Measurements from ENCODE around the gene KCNG2. TPM values are rescaled to one million over a fixed set of nuclear protein-coding genes. Genes with fewer than 3 reads are reported as not detected.

The KCNG2 gene
- polyA plus RNA-seq, 1 of the 3 experiments (the other 2 are of a cell fraction) = not detected

DNA sequence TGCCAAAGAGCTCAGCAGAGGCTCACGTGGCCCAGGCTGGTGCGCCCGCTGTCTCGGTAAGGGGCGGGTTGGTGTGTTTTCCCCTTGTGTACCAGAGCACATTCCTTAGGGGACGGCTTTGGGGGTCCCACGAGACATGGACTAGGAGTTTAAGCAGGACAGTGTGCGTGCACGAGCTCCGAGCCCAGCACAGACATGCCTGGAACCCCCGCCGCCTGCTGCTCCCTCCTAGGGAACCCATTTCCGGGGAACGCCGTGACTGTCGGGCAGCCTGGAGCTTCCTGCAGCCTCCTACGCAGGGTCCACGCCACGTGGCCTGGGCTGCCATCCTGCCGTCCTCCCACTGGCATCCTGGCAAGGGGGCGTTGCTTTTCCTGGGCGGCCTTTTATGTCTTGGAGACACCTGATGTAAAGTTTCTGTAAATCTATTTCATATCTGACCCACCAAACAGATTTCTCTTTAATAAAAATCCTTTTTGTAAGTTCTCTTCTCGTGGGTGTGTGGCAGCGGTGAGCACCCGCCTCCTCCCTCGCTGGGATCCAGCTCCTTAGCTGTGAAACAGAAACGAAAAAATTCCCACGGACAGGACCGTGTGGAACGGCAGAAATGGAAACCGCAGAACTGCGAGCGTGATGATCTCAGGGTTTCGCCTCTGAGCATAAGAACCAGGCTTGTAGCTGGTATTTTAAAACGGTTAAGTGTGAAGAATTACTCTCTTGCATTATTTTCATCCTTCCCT, 43.5 kb upstream of the KCNG2 start:
- ChIA-PET POLR2A (no interaction called here), CTCF (no interaction called here)
- Histone ChIP-seq H3K4me2 (no peak overlapping the region), H3K27ac (ENCODE audit: low read depth in 2 of 2, low read length in 1 of 2) (no peak overlapping the region), H3K27me3 (ENCODE audit: insufficient read depth) (no peaks in the 10 kb centered on the region), H4K20me1 (ENCODE audit: insufficient read depth) (no peaks in the 10 kb centered on the region), H3K9me2 (no peaks in the 10 kb centered on the region), H2AFZ (ENCODE audit: low read depth) (no peak overlapping the region), H3K9me3 (no peaks in the 10 kb centered on the region), H3K9ac (no peak overlapping the region), H3F3A (replicated peaks; ENCODE audit: insufficient read depth) (no peaks in the 10 kb centered on the region), H3K4me1 (ENCODE audit: control insufficient read depth in 1 of 2, insufficient read depth in 2 of 2, low read depth in 1 of 2, low read length in 1 of 2) (no peaks in the 10 kb centered on the region), H3K79me2 (ENCODE audit: insufficient read depth) (no peaks in the 10 kb centered on the region), H3K4me3 (ENCODE audit: low read depth in 2 of 2, low read length in 1 of 2) (no peak overlapping the region), H3K36me3 (replicated peaks in 1 of 2; ENCODE audit: control insufficient read depth in 1 of 2, insufficient read depth in 2 of 2, low read length in 1 of 2) (peaks cover 10 to 21% of the 10 kb centered on the region in 2 experiments)
- TF ChIP-seq SIN3A (IDR thresholded peaks at IDR 0.05; ENCODE audit: borderline replicate concordance, low read depth, low read length) = no peak
- no peak for TF ChIP-seq RCOR1 (IDR thresholded peaks at IDR 0.05; ENCODE audit: low read length)
- TF ChIP-seq YY1 (IDR thresholded peaks at IDR 0.05; ENCODE audit: low read depth) = no peak
- TF ChIP-seq NRF1 (IDR thresholded peaks at IDR 0.05; ENCODE audit: low read depth, low read length) = no peak
- TF ChIP-seq CHD2 (IDR thresholded peaks at IDR 0.05; ENCODE audit: low read length, partially characterized antibody) = no peak
- no peak for TF ChIP-seq SMC3 (IDR thresholded peaks at IDR 0.05; ENCODE audit: low read depth, low read length)
- TF ChIP-seq TCF12 (IDR thresholded peaks at IDR 0.05) = no peak
- TF ChIP-seq, protein P1, sequence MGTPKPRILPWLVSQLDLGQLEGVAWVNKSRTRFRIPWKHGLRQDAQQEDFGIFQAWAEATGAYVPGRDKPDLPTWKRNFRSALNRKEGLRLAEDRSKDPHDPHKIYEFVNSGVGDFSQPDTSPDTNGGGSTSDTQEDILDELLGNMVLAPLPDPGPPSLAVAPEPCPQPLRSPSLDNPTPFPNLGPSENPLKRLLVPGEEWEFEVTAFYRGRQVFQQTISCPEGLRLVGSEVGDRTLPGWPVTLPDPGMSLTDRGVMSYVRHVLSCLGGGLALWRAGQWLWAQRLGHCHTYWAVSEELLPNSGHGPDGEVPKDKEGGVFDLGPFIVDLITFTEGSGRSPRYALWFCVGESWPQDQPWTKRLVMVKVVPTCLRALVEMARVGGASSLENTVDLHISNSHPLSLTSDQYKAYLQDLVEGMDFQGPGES (IDR thresholded peaks at IDR 0.05; ENCODE audit: low read depth, low read length) = no peak
- no peak for TF ChIP-seq RFX5 (IDR thresholded peaks at IDR 0.05; ENCODE audit: low read length)
- no peak for TF ChIP-seq FOXM1 (IDR thresholded peaks at IDR 0.05; ENCODE audit: low read depth)
- TF ChIP-seq MXI1 (IDR thresholded peaks at IDR 0.05; ENCODE audit: low read depth, low read length) = no peak
- WGBS (ENCODE audit: low lambda C conversion rate) = 93% methylated on average over 20 of the region's 35 CpGs
- no peak for DNase-seq

GRCh38 chr18:79754831-79755351, 42.8 kb upstream of the KCNG2 start:
- H4K20me1 ChIP-seq (ENCODE audit: insufficient read depth) = no peaks in the 10 kb centered on the region
- WGBS (ENCODE audit: low lambda C conversion rate) = 88% methylated on average over 24 of the region's 27 CpGs
- H3K9me2 ChIP-seq = no peaks in the 10 kb centered on the region
- H3K4me3 ChIP-seq (ENCODE audit: low read depth in 2 of 2, low read length in 1 of 2) = no peak overlapping the region
- H3K36me3 ChIP-seq (replicated peaks in 1 of 2; ENCODE audit: control insufficient read depth in 1 of 2, insufficient read depth in 2 of 2, low read length in 1 of 2) = peaks cover 10 to 17% of the 10 kb centered on the region in 2 experiments
- CTCF ChIA-PET = no interaction called here
- TF ChIP-seq, protein P2, sequence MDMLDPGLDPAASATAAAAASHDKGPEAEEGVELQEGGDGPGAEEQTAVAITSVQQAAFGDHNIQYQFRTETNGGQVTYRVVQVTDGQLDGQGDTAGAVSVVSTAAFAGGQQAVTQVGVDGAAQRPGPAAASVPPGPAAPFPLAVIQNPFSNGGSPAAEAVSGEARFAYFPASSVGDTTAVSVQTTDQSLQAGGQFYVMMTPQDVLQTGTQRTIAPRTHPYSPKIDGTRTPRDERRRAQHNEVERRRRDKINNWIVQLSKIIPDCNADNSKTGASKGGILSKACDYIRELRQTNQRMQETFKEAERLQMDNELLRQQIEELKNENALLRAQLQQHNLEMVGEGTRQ (IDR thresholded peaks at IDR 0.05; ENCODE audit: borderline replicate concordance, low read depth, low read length) = no peak
- H3K4me2 ChIP-seq = no peak overlapping the region
- POLR2A ChIA-PET = no interaction called here
- no peaks in the 10 kb centered on the region for H3K27me3 ChIP-seq (ENCODE audit: insufficient read depth)
- no peaks in the 10 kb centered on the region for H3F3A ChIP-seq (replicated peaks; ENCODE audit: insufficient read depth)
- H3K9me3 ChIP-seq = no peaks in the 10 kb centered on the region
- no peak for DNase-seq
- no peaks in the 10 kb centered on the region for H3K4me1 ChIP-seq (ENCODE audit: control insufficient read depth in 1 of 2, insufficient read depth in 2 of 2, low read depth in 1 of 2, low read length in 1 of 2)
- no peak overlapping the region for H3K27ac ChIP-seq (ENCODE audit: low read depth in 2 of 2, low read length in 1 of 2)
- H2AFZ ChIP-seq (ENCODE audit: low read depth) = no peak overlapping the region
- H3K9ac ChIP-seq = no peak overlapping the region
- no peaks in the 10 kb centered on the region for H3K79me2 ChIP-seq (ENCODE audit: insufficient read depth)

All from SK-N-SH (cell line).